Heart left ventricle (tissue), 13 donors: ENCODE results near the gene KCTD13.

Experiments used
- POLR2A ChIP-seq, 2 donors: fragments of 450-650 bp; IDR thresholded peaks; one replicate each; pipeline ENCODE4 v1.6.1; 2017; ENCODE audit warnings: antibody characterized with exemption in 2 of 2, mild to moderate bottlenecking in 2 of 2, moderate library complexity in 2 of 2
- TF ChIP-seq, protein P1 (sequence below), 12 donors: fragments of 200-600 bp; sonication (generic) in 4 of 12; IDR thresholded peaks; one replicate each; pipeline versions ENCODE4 v1.5.0 to v1.8.0; 2018 to 2022; ENCODE audit warnings: antibody characterized with exemption in 12 of 12, mild to moderate bottlenecking in 5 of 12
- donor health status: ischemic (EF 13 %, LVEDD 7.1; RV severe dilation, severe dysfunction).
- donor health status: DM: no; HTN: yes; CAD: no.
- donor health status: DM: no; HTN: no; CAD: no.
- donor health status: ischemic (EF 25% LVEDD 6.9; RV normal size, moderate dysfunction).
- donor health status: ischemic (EF 25% LVEDD 5.7; RV mildly dilated, moderate dysfunction).
- donor health status: ischemic (EF 35%, LVEDD 5.7; RV mildly dilated, moderate dysfunction).
- donor health status: nonischemic (EF 11% LVEDD 7.7; RV severe dilation, severe dysfunction).
- donor health status: DM: yes; HTN: yes; CAD: no.
- donor health status: PGD.
- donor health status: ischemic (EF 29% LVEDD 5.4; RV normal size, mild dysfunction).
- donor health status: nonischemic (EF 23%, LVEDD 6.1; RV moderate dilation, normal function).

DNA sequence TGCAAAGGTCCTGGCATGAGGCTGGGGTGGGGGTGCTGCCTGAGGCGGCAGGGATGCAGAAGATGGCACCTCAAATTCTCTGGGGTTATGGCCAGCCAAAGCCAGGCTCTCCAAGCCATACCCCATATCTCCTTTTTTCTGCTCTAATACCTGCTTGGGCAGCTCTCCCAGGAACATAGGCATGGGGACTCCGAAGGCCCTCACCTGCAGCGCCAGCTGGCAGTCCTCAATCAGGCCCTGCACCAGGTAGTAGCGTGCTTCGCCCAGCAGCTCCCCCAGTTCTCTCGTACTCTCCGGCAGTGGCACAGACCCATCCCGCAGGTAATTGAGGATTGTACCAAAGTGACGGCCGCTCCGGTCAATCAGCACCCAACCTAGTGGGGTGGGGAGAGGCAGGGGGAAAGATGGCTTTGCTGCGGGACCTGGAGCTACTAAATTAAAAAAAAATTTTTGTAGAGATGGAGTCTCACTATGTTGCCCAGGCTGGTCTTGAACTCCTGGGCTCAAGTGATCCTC, 3.0 kb downstream of the KCTD13 start:
- TF ChIP-seq, protein P1, sequence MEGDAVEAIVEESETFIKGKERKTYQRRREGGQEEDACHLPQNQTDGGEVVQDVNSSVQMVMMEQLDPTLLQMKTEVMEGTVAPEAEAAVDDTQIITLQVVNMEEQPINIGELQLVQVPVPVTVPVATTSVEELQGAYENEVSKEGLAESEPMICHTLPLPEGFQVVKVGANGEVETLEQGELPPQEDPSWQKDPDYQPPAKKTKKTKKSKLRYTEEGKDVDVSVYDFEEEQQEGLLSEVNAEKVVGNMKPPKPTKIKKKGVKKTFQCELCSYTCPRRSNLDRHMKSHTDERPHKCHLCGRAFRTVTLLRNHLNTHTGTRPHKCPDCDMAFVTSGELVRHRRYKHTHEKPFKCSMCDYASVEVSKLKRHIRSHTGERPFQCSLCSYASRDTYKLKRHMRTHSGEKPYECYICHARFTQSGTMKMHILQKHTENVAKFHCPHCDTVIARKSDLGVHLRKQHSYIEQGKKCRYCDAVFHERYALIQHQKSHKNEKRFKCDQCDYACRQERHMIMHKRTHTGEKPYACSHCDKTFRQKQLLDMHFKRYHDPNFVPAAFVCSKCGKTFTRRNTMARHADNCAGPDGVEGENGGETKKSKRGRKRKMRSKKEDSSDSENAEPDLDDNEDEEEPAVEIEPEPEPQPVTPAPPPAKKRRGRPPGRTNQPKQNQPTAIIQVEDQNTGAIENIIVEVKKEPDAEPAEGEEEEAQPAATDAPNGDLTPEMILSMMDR (IDR thresholded peaks at IDR 0.05), result no peak
- TF ChIP-seq POLR2A (IDR thresholded peaks at IDR 0.05), result no peak
